SK-N-SH treated with all-trans-retinoic acid at 6 μM for 48 hours (cell line): ENCODE data around the gene PDHB.
A peak's percentile ranks its signal among the peaks of the same experiment; 100 is the strongest.

Experiments
- CREB5 ChIP-seq: fragments of 250-450 bp; sonication (Bioruptor Pico); IDR thresholded peaks from 2 replicates; pipeline ENCODE4 v1.5.1; 2020; ENCODE audit warnings: low read depth, mild to moderate bottlenecking, moderate library complexity
- ESRRG ChIP-seq: fragments of 250-450 bp; sonication (Bioruptor Pico); IDR thresholded peaks from 2 replicates; pipeline ENCODE4 v1.6.1; 2021; ENCODE audit warnings: mild to moderate bottlenecking
- GLIS3 ChIP-seq: fragments of 250-450 bp; sonication (Bioruptor Pico); IDR thresholded peaks from 2 replicates; pipeline ENCODE4 v1.5.0; 2020; ENCODE audit warnings: mild to moderate bottlenecking, moderate library complexity
- TOX ChIP-seq: fragments of 250-450 bp; sonication (Bioruptor Pico); IDR thresholded peaks from 2 replicates; pipeline ENCODE4 v1.8.0; 2021; ENCODE audit warnings: mild to moderate bottlenecking, moderate library complexity, borderline replicate concordance
- ZC3H10 ChIP-seq: fragments of 250-450 bp; sonication (Bioruptor Pico); IDR thresholded peaks from 2 replicates; pipeline ENCODE4 v1.5.1; 2021; ENCODE audit warnings: mild to moderate bottlenecking, moderate library complexity
- ZFP3 ChIP-seq: fragments of 250-450 bp; sonication (Bioruptor Pico); IDR thresholded peaks from 2 replicates; pipeline ENCODE4 v1.5.0; 2020; ENCODE audit warnings: mild to moderate bottlenecking, moderate library complexity
- TF ChIP-seq, protein P1 (sequence below): fragments of 250-450 bp; sonication (Bioruptor Pico); IDR thresholded peaks from 2 replicates; pipeline ENCODE4 v1.5.1; 2021; ENCODE audit warnings: mild to moderate bottlenecking, moderate library complexity

DNA sequence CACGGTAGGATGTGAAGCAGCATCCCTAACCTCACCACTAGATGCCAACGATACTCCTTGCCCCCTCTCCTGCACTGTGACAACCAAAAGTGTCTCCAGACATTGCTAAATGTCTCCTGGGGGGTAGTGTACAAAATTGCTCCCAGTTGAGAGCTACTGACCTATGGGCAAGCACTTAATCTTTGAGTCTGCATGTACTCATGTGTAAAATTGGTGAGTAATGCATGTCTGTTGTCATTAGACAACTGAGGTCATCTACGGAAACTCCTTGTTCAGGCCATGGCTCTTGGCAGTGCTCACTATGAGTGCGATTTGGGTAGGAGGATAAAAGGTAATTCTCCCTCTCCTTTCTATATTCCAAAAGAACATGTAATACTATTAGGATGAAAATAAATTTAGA is 29.2 kb downstream of the PDHB start:
- TF ChIP-seq CREB5 (CRISPR knock-in tag): 0 out of 2 replicates have a peak, but pooled peaks have one; percentile 17
- 0 out of 2 replicates have a peak, but pooled peaks have one; percentile 22 for TF ChIP-seq ZFP3 (CRISPR knock-in tag)
- TF ChIP-seq, protein P1, sequence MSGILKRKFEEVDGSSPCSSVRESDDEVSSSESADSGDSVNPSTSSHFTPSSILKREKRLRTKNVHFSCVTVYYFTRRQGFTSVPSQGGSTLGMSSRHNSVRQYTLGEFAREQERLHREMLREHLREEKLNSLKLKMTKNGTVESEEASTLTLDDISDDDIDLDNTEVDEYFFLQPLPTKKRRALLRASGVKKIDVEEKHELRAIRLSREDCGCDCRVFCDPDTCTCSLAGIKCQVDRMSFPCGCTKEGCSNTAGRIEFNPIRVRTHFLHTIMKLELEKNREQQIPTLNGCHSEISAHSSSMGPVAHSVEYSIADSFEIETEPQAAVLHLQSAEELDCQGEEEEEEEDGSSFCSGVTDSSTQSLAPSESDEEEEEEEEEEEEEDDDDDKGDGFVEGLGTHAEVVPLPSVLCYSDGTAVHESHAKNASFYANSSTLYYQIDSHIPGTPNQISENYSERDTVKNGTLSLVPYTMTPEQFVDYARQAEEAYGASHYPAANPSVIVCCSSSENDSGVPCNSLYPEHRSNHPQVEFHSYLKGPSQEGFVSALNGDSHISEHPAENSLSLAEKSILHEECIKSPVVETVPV (CRISPR knock-in tag): no peak
- no peak for TF ChIP-seq TOX (CRISPR knock-in tag)
- no peak for TF ChIP-seq ZC3H10 (CRISPR knock-in tag)
- no peak for TF ChIP-seq ESRRG (CRISPR knock-in tag)
- TF ChIP-seq GLIS3 (CRISPR knock-in tag): no peak
